A172 (cell line): ENCODE measurements around the gene TRIM46. TPM values are rescaled to one million over a fixed set of nuclear protein-coding genes. Genes with fewer than 3 reads are reported as not detected.

ENCODE experiments used
- DNase-seq: peaks from one replicate; pipeline ENCODE4 v3.0.0-alpha.2; 2015; ENCODE audit warnings: low spot score
- total RNA-seq: library from RNA; depleted of rRNA; stranded (reverse); fragments of >200 nt; shearing (Covaris generic); gene quantifications from 2 replicates; pipeline ENCODE4 v1.2.3, GENCODE V29; 2014

The TRIM46 gene
- total RNA-seq, 1 experiment from 2014 or later, result 1.1 TPM

GRCh38 chr1:155171836-155172731 is 1.6 kb upstream of the TRIM46 start:
- DNase-seq, result no peak

- DNase-seq, result peak; percentile 99
These were observed 744 bp upstream of the TRIM46 start, which contains the start of gene KRTCAP2 for GRCh38 chr1:155172732-155173477. TSS of gene KRTCAP2 (minus strand) at chr1:155173304. CDS start at chr1:155173224, 80 bp downstream.

- DNase-seq, result no peak
These were observed 953 bp downstream of the TRIM46 start for GRCh38 chr1:155174324-155175280.

GRCh38 chr1:155175281-155175926 is 1.8 kb downstream of the TRIM46 start:
- DNase-seq, result no peak

GRCh38 chr1:155175927-155176371 is 2.3 kb downstream of the TRIM46 start:
- DNase-seq, result no peak

GRCh38 chr1:155176544-155177071 is 3.0 kb downstream of the TRIM46 start:
- DNase-seq, result peak; percentile 87

GRCh38 chr1:155177192-155177917 is 3.7 kb downstream of the TRIM46 start:
- DNase-seq, result no peak

- no peak for DNase-seq
These were observed 4.3 kb downstream of the TRIM46 start for GRCh38 chr1:155177918-155178281.

GRCh38 chr1:155178441-155179111 is 4.9 kb downstream of the TRIM46 start:
- no peak for DNase-seq

- DNase-seq, result no peak
These were observed 5.7 kb downstream of the TRIM46 start for GRCh38 chr1:155179112-155180031.

- DNase-seq, result no peak
These were observed 7.9 kb downstream of the TRIM46 start for GRCh38 chr1:155181371-155182051.

GRCh38 chr1:155182052-155182550 is 8.5 kb downstream of the TRIM46 start:
- DNase-seq, result no peak

- DNase-seq, result no peak
These were observed 10.1 kb downstream of the TRIM46 start for GRCh38 chr1:155183775-155184221.

- no peak for DNase-seq
These were observed 10.7 kb downstream of the TRIM46 start for GRCh38 chr1:155184351-155184811.

GRCh38 chr1:155184835-155185782 is 11.5 kb downstream of the TRIM46 start:
- no peak for DNase-seq

- no peak for DNase-seq
These were observed 12.1 kb downstream of the TRIM46 start for GRCh38 chr1:155185783-155186066.
